Stimulated activated CD4-positive, alpha-beta T cell treated with anti-CD3 and anti-CD28 coated beads, Interleukin-4, amount 100 ng/mL, for 4 hours (primary cell): ENCODE results near the gene CIROP.
A peak's percentile ranks its signal among the peaks of the same experiment; 100 is the strongest.
"Not testable (repeated sequence)": the region's sequence is repeated elsewhere in the genome, so short reads cannot be mapped to it uniquely, and the experiment has no call there.

Experiments
- DNase-seq, 2 experiments: peaks; one replicate each; pipeline ENCODE4 v3.0.0-alpha.2; 2020

The CIROP gene

DNA sequence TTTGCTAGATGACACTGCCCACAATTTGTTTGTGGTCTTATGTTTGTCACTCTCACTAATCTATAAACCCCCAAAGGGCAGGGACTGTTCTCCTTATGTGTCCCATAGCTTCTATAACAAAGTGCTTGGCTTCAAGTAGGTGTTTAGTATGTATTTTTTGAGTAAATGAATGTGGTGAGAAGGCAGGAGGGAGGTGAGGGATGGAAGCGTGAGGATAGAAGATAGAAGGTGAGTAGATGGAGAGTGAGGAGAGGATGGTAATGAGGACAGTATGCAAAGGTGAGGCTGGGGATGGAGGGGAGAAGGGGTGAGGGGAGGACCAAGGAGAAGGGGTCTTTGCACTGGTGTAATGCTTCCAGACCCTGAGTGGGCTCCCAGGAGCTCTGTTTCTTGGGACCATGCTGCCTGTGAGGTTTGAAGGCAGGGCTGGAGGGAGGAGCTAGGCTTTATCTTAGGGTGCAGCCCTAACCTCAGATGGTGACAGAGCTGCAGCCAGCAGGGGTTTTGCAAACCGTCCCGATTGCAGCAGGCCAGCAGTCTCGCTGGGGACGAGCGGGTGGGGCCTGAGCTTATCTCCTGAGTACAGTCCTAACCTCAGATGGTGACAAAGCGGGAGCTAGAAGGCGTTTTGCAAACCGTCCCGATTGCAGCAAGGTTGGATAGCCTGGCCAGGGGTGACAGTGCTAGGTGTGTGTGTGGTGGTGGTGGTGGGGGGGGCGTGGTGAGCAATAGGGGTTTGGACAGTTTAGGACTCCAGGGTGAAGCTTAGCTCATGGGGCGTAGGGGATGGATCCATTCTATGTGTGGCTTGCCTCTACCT, 7.8 kb upstream of the CIROP start:
- no peak for DNase-seq

DNA sequence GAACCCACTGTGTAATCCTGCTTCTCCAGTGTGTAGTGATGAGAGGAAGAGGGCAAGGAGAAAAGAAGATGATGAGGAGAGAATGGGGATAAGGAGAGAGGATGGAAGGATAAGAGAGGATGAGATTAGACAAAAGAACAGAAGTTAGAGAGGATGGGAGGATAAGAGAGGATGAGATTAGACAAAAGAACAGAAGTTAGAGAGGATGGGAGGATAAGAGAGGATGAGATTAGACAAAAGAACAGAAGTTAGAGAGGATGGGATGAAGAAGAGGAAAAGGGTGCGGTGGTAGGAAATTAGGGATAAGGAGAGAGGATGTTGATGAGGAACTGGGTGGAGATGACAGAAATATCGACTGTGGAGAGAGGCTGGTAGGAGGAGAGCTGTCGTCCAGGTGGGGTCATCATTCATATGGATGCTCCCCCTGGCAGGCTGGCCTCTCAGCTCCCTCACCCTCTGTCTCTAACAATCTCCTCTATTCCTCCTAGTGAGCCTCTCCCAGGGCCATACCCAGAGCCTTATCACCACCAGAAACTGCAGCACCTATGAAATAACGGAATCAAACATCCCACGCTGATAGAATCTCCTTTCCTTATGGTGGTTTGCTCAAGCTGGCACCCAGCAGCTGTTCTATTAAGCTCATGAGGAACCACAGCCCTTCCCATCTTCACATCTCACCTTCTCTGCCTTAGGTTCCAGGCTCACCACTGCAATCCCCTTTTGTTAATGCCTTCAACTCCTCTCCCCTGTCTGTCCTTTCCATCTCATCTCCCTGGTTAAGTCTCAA, 6.0 kb upstream of the CIROP start:
- DNase-seq, result no peak

DNA sequence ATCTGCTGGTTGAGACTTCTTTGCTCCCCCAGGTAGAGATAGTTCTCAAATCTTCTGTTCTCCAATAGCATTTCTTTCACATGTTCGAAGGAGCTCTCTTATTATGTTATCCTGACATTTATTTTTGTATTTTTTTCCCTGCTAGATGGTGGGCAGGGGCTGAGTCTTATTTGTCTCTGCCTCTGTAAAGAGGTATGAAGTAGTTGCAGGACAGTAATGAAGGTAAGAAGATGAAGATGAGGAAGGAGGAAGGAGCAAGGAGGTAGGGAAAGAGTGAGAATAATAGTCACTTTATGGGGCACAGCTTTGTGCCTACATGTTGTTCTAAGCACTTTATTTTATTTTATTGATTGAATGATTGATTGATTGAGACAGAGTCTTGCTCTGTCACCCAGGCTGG, 5.0 kb upstream of the CIROP start:
- no peak for DNase-seq

DNA sequence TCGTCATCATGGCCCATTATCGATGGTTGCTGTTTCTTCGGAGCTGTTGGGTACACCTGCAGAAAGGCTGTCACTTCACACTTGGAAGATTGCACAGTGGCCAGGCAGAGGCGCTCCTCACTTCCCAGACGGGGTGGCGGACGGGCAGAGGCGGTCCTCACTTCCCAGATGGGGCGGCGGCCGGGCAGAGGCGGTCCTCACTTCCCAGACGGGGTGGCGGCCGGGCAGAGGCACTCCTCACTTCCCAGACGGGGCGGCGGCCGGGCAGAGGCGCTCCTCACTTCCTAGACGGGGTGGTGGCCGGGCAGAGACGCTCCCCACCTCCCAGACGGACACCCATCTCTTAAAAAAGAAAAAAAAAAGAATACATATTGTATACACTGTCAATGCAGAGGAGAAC, 3.4 kb upstream of the CIROP start:
- not testable (repeated sequence) for DNase-seq

DNA sequence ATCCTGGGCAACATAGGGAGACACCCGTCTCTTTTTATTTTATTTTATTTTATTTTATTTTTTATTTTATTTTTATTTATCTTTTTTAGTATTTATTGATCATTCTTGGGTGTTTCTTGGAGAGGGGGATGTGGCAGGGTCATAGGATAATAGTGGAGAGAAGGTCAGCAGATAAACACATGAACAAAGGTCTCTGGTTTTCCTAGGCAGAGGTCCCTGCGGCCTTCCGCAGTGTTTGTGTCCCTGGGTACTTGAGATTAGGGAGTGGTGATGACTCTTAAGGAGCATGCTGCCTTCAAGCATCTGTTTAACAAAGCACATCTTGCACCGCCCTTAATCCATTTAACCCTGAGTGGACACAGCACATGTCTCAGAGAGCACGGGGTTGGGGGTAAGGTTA, 2.8 kb upstream of the CIROP start:
- not testable (repeated sequence) for DNase-seq

DNA sequence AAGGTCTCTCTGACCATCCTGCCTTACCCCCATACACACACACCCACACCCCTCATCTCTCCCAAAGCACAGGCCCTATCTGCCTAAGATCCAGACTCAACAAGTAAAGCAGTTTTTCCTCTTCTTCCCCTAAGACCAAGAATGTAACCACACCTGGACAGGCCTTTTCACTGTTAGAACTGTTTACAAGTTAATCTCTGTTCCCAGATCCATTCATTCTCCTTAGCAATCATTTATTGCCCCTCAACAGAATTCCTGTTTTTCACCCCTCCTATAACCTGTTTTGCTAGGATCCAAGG, 1.9 kb upstream of the CIROP start:
- no peak for DNase-seq

DNA sequence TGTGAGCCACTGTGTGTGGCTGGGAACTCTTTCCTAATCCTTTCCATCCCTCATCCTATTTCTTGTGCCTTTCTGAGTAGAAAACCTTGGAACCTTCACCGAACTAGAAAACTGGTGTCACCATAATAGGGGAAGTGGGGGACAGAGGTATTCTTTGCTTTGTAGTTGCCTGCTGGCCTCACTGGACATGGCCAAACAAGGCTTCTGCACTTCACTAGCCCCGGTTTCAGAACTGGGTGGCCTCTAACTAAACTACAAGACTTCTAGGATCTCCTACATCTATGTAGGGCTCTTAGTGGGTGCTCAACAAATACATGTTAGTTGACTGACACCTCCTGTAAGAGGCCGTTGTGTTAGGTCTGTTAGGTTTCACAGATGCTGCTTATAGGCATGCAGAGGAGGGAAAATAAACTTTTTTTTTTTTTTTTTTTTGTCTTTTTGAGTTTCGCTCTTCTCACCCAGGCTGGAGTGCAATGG, 597 bp upstream of the CIROP start:
- DNase-seq, result no peak

DNA sequence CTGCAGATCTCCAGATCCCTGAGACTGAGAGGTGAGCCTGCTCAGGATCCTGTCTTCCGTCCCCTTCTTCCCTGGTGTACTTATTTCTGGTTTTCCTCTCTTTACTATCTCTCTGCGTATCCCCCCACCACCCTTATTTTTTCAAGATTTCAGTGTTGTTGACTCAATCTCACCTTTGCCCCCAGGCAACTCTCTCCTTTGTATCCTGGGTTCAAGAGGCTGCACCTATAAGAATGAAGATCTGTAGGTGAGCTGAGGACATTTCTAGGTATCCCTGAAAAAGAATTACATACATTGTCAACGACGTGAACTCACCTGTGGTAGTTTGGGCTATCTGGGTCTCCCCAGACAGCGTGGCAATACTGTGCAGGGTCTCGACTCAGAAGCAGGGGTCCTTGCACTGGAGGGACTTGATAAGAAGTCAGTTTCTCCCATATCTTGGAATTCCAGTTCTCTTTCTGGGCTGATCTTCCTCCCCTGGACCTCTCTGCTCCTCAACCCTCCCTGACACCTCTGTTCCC, 659 bp downstream of the CIROP start:
- DNase-seq, result no peak

DNA sequence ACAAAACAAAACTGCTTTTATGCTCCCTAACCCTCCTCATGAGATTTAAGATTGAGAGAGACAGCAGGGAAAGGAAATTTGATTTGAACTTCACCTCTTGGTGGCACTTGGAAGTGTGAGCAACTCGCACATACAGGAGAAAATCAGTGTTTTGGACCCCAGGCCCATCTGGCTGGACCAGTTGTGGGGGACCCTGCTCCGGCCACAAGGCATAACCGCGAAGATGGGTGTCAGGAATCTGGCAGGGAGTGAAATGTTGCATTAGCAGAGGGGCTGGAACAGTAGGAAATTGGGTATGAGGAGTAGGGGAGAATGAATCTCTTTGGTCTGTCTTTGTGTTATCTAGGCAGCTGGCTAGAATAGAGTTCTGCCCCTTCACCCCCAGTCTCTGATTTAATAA, 1.2 kb downstream of the CIROP start:
- no peak for DNase-seq

DNA sequence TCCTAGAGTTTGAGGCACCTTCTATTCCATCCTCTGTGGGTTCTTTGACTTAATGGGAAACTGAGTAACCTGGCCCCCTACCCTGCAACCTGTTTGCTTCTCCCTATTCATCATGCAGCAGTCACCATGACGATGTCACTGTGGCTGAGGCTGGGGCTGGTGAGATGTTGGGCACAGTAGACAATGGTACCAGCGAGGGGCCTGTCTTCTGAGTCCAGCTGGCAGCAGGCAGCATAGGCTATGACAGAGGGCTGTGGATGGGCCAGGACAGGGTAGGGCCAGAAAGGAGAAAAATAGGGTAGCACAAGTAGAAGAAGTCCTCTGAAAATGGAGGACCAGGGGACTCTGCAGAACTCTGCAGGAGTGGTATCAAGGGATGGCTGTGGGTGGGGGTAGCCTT, 2.0 kb downstream of the CIROP start:
- DNase-seq, result no peak

DNA sequence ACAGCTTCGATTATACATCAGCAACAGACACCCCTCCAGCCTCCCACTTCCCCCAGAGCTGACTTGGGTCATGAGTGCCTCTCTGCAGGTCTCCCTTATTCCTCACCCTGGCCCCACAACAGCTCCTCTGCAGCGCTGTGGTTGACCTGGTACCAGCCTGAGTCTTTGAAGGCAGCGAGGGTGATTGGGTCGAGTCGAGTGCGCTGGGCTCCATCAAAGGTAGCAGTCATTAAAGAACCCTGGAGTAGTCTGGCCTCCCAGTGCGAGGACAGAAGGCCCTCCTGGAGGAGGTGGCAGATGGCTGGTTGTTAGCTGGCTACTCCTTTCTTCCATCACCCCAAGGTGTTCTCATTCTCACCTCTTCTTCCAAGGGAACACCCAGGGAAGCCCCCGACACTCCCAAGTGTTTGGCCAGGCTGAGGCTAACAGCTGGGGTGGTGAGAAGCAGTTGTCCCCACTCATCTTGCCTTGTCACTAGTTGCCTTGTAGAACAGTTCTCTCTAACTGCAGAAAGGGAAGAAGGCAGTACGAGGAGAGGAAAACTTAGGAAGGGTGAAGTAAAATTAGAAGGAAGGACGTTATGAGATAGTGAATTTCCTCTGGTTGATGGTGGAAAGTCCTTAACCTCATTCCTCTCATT, 2.7 kb downstream of the CIROP start:
- DNase-seq, result no peak

DNA sequence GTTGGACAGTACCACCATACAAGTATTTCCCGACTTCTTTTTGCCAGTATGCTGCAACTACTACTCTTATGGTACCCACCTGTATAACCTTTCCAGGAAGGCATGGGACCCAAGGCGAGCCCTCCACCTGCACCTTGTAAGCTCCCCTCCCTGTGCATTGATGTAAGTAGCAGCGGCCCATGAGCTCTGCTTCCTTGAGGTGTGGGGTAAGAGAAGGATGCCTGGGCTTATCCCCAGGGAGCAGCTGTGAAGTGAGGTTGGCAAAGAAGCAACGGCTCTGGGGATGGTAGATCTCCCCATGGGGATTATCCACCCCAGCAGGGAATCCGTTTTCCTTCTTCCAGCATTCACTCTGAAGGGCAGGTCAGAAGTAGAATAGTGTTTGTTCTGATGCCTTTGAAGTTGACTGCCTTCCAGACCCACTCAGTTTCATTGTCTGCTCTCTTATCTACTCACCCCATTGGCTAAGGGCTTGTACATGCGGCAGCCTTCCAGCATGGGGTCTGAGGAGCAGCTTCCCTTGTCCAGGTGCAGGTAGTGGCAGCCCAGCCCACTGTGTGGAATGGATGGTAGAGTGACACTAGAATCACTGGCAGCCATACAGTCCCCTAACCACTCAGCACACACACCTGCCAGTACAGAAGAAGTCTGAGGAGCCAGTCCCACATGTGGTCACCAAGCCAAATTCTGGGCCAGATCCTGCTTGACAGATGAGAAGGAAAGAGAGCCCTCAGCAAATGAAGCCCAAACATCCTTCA, 3.4 kb downstream of the CIROP start:
- no peak for DNase-seq

DNA sequence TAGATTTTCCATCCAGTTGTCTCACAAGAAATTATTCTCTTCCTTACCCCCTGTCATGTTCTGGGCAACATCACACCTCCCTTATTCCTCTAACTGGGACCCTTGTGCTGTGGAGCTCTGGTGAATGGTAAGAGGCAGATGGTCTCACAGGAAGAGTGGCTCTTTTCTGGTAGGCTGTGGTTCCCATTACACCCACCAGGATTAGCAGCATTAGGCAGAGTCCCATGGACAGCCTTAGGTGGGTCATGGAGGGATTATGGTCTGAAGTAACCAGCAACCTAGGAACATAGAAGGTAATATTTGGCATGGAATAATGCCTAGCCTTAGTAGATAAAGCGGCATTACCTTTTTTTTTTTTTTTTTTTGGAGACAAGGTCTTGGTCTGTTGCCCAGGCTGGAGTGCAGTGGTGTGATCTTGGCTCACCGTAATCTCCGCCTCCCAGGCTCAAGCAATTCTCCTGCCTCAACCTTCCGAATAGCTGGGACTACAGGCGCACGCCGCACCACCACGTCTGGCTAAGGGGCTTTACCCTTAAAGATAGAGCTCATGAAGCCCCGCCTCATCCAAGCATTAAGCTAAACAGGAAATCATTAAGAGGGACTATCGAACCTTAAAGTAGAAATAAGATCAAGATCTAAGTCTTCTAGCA, 5.5 kb downstream of the CIROP start:
- DNase-seq, result no peak

DNA sequence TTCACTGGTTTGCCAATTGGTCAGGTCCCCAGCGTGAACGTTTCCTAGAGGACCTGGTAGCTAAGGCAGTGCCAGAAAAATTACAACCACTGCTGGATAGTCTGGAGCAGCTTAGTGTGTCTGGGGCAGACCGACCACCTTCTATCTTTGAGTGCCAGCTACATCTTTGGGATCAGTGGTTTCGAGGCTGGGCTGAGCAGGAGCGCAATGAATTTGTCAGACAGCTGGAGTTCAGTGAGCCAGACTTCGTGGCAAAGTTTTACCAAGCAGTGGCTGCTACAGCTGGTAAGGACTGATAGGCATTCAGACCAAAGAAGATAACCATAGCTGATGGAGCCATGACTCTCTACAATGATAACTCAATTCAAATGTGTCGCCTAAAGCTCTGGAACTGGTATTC, 7.0 kb downstream of the CIROP start:
- no peak for DNase-seq

DNA sequence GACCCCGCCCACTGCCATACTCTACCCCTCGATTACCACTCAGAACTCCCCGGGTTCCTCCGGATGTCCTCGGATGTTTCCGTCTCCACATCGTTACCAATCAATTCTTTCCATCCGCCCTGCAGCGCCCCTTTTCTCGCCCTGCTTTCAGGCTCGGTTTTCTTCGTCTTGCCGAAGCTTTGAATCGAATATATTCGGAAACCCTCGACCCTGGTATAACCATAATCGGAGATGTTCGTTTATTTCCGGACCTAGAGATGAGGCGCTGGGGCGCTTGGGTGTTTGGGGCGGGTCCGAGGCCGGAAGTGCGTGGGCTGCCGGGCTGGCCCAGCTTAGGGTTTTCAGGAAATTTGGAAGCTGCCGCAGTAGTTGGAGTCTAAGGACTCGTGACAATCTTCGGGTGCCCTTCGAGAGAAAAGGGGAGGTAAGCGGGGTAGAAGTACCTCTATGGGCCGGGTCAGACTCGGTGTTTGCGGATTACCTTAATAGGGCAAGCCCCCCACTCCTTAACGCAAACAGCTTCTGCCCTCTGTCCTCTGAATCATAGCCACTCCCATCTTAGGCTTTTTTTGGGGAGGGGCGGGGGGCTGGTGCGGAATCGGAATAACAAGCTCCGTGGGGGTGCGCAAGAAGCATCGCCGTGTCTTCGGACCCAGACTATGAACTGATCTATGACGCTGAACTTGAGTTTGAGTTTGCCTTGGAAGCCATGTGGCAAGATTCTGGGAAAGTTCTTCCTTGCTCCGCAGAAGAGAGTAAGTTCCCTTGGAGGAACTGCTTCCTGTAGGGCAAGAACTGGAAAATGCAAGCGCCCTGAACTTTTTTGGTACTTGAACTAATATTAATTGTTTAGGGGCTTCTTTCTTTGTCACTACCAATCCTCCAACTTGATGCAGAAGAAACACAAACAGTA, 9.3 kb downstream of the CIROP start, which contains the start of gene C14orf119:
C14orf119 (plus strand) TSS at position 310 of the 913 bp plus-strand sequence. CDS start 2,154 bp downstream, outside the sequence.
- DNase-seq, result peak in 1 of 2 experiments; percentile 99

DNA sequence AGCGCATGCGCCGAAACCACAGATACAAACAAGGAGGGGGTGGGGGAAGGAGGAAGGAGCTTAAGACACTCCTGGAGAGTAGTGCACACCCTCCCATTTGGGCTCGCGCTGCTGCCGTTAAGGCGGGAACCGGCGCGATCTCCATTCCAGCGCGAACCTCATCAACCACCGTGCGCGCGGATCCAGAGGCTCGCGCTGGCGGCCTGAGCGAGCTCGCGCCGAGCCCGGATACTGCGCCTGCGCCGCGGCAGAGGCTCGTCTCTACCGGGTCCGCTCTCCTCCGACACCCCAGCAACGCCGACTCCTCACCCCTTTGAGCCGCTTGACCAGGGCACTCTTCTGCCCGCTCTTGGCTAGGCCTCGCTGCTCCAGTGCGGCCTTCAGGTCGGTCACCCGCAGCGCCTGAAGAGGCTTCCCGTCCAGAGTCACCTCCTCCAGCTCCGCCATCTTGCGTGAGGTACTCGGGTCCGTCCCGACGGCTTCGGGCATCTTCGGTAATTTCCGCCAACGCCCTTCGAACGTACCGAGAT, 10.1 kb downstream of the CIROP start, which contains the start of gene ACIN1:
ACIN1 (minus strand) TSS at position 471 of the 530 bp plus-strand sequence; CDS start at position 447, 24 bp downstream.
- peak in 1 of 2 experiments; percentile 99 for DNase-seq

DNA sequence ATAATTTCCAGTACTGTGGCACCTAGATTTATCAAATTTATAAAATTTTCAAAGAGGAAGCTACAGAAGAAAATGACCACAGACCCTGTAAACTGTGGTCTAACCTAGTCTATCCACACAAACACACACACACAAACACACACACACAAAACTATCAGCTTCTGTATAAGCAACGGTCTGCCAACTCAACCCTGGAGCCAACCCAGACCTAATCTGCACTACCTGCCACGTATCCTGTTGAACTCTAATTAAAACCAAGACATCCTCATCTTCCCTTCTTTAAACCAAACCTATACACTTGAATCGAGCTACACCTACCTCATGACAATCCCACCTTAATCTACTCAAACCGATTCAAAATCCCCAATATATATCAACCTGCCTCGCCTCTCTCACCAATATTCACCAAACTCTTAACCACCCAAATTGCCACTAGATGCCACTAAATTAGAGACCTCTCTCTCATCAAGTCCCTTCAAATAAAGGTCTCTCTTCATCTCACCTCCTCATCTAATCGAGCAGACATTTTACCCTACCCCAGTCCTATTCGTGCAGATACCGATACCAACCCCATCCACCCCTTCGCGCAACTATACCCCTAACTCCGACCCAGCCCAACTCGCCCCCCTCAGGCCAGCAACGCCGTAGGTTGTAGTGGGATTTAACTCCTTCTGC, 10.7 kb downstream of the CIROP start:
- DNase-seq, result peak in 1 of 2 experiments; percentile 71

DNA sequence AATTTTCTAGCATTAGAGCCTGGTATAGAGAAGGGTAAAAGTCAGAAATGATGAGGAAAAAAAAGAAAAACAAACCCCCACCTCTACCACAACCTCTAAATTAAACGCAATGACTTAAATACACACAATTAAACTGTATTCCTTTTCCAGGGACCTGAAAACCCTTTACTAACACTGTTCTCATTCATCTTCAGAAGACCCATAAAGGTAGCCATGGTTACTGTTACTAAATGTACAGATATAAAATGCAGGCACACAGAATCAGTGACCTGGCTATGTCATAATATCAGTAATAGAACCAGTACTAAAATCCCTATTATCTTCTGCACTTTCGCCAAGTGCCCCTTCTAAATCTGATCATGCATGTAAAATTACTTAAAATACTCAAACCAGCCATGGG, 11.3 kb downstream of the CIROP start:
- DNase-seq, result no peak

DNA sequence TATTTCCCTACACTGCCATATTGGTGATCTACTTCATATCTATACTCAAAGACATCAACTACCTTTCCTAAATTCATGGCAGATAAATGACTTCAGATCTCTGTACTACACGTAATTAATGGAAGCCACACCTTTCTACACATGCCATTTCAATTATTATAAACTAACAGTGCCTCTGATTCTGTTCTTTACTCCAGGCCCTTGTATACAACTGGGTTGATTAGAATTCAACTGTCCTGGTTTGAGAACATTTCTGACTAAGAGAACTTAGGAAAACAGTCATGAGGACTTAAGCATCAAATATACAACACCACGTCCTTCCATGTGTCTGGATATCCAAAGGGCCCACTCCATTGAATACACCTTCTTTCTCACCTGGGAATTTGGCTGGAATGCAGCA, 11.7 kb downstream of the CIROP start:
- DNase-seq, result no peak
